GM21367 (cell line): Measurements from ENCODE around the gene DIRAS2.

Source experiments
- ATAC-seq: cut with Tn5 transposase; IDR thresholded peaks from one replicate; pipeline ENCODE4 v1.9.1; 2021; ENCODE audit not compliant: unreplicated experiment

The DIRAS2 gene

DNA sequence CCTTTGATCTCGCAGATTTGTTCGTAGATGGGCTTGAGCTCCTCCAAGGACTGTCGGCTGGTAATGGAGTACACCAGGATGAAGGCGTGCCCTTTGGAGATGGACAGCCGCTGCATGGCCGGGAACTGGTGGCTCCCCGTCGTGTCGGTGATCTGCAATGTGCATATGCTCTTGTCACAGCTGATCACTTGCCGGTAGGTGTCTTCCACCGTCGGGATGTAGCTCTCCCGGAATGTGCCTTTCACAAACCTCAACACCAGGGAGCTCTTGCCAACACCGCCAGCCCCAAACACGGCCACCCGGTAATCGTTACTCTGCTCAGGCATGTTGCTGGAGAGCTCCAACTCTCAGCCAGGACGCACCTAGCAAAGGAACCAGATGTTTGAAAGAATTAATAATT lies 29.1 kb downstream of the DIRAS2 start:
- no peak for ATAC-seq

DNA sequence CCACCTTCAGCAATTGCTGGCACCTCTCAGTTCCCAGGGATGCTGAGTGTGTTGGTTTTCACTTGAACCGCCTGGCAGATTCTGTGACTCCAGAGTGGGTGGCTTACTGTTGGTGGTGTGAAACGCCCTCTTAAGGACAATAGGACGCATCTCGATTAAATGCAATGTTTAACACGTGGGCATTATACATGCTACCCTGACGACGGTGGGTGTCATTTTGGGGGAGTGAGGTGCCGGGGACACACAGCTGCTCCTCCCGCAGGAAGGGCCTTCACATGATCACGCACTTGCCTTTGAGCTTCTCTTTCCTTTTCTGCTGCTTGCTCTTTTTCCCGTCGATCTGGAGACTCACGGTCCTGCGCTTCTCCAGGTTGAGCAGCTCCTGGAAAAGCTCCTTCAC lies 29.7 kb downstream of the DIRAS2 start:
- no peak for ATAC-seq

- no peak for ATAC-seq
Measured at GRCh38 chr9:90611568-90611967, 31.1 kb downstream of the DIRAS2 start.

GRCh38 chr9:90611121-90611520 lies 31.5 kb downstream of the DIRAS2 start:
- ATAC-seq, result no peak

- ATAC-seq, result no peak
Measured at GRCh38 chr9:90607701-90608516, 34.7 kb downstream of the DIRAS2 start.

- ATAC-seq, result no peak
Measured at GRCh38 chr9:90600029-90600428, 42.6 kb downstream of the DIRAS2 start.

- ATAC-seq, result no peak
Measured at GRCh38 chr9:90598191-90598590, 44.4 kb downstream of the DIRAS2 start.

GRCh38 chr9:90593646-90594045 lies 49.0 kb downstream of the DIRAS2 start:
- no peak for ATAC-seq

- ATAC-seq, result no peak
Measured at GRCh38 chr9:90580576-90580975, 62.0 kb downstream of the DIRAS2 start.

GRCh38 chr9:90579181-90579580 lies 63.4 kb downstream of the DIRAS2 start:
- ATAC-seq, result no peak

- ATAC-seq, result no peak
Measured at GRCh38 chr9:90578126-90578815, 64.4 kb downstream of the DIRAS2 start.

- ATAC-seq, result no peak
Measured at GRCh38 chr9:90569511-90569910, 73.1 kb downstream of the DIRAS2 start.

DNA sequence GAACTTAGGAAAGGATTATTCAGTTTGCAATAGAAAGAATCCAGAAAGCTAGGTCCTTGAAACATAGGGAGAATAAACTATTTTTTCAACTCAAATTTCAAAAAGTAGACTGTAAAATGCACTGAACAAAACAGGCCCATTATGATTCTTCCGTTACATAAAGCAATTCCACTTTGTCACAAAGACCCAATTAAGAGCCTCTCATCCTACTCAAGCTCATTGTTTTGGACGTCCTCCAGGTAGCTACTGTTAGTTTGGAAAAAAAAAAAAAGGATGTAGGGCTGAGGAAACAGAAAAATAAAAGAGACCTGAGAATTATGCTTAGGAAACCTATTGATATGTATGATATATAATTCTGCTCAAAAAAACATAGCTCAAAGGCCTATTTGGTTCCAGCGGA lies 74.0 kb downstream of the DIRAS2 start:
- ATAC-seq, result no peak

DNA sequence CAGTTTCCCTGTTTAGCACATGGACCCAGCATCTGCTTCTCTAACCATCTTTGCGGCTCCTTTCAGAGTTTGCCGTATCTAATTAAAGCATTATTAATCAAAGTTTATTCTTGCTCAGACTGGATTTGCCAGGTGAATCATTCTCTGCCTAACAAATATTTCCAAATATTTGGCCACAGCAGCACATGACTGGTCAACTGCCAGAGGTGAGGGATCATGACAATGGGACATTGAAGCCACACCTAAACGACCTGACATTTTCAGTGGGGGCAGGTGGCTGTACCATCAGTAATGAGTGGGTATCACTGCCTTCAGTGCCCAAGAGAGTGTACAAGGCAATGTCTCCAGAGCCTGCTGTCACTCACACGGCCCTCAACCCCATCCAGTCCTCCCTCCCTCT lies 80.4 kb downstream of the DIRAS2 start:
- no peak for ATAC-seq
